GM12874 (cell line): ENCODE measurements around the gene GSTO2.

Experiments
- CTCF ChIP-seq: IDR thresholded peaks from 2 replicates; pipeline ENCODE4 v1.5.1; 2011; ENCODE audit warnings: low read depth, mild to moderate bottlenecking, control low read depth, low read length, moderate library complexity; ENCODE audit not compliant: insufficient read depth

Gene GSTO2

GRCh38 chr10:104255311-104255981 is 13.5 kb upstream of the GSTO2 start:
- no peak for TF ChIP-seq CTCF

GRCh38 chr10:104256335-104256961 is 12.5 kb upstream of the GSTO2 start:
- TF ChIP-seq CTCF: no peak

DNA sequence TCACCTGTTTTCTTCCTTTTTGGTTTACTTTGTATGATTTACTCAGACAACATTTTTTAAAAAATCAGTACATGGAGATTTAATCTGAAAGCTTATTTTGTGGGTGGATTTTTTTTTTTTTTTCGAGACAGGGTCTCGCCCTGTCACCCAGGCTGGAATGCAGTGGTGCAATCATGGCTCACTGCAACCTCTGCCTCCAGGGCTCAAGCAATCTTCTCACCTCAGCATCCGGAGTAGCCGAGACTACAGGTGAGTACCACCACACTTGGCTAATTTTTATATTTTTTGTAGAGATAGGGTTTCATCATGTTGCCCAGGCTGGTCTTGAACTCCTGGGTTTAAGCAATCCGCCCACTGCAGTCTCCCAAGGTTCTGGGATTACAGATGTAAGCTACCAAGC is 11.7 kb upstream of the GSTO2 start:
- TF ChIP-seq CTCF: no peak

GRCh38 chr10:104258209-104258608 is 10.8 kb upstream of the GSTO2 start:
- no peak for TF ChIP-seq CTCF

- no peak for TF ChIP-seq CTCF
Observed at GRCh38 chr10:104259456-104259855, 9.5 kb upstream of the GSTO2 start.

DNA sequence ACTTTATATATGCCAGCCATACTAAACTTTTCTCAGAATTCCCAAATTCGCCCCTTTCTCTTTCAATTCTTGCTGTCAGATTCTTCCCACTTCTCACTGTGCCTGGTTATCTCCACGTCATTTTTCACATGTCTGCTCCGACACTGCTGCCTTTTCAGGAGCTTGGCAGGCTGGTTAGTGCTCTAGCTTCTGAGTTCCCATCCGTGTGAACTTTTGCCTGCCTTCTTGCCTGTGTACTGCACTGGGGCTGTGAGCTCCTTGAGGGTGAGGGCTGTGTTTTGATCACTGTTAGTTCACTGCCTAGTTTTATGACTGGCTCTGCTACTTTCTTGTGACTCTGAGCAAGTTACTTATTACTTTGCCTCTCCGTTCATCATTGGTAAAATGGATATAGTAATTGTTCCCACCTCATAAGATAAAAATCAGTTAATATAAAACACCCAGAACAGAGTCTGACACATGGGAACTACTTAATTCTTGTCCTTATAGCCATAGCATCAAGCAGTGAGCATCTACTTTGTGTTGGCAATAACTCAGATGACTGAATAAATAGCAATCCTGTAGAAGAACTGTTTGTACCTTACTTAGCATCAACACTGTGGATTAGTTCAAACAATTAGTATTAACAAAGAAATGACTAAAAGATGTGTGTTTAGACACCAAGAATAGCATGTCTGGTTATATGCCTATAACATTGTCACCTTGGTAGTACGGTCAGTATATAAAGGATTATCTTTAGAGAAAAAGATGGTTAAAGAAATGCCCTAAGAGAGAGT is 8.8 kb upstream of the GSTO2 start:
- TF ChIP-seq CTCF: no peak

- TF ChIP-seq CTCF: no peak
Observed at GRCh38 chr10:104260775-104261115, 8.2 kb upstream of the GSTO2 start.
